Loucy (cell line): ENCODE data around the gene POLR2L.
A peak's percentile ranks its signal among the peaks of the same experiment; 100 is the strongest.

Experiments
- H2AFZ ChIP-seq: fragments of 200-600 bp; sonication (generic); 2 replicates; pipeline ENCODE4 v1.6.0; 2016; ENCODE audit warnings: antibody characterized with exemption, mild to moderate bottlenecking, low read length, moderate library complexity
- H3F3A ChIP-seq: fragments of 200-600 bp; 2 replicates; pipeline ENCODE4 v1.6.0; 2016; ENCODE audit warnings: antibody characterized with exemption, low read depth, mild to moderate bottlenecking
- H3K27me3 ChIP-seq: fragments of 200-600 bp; sonication (generic); 2 replicates; pipeline ENCODE4 v1.6.1; 2014; ENCODE audit warnings: low read length, mild to moderate bottlenecking; ENCODE audit not compliant: insufficient read depth, poor library complexity, severe bottlenecking
- H3K36me3 ChIP-seq: fragments of 200-600 bp; sonication (generic); 2 replicates; pipeline ENCODE4 v1.6.1; 2016; ENCODE audit warnings: low read length; ENCODE audit not compliant: insufficient read depth
- H3K4me1 ChIP-seq: fragments of 200-600 bp; sonication (generic); 2 replicates; pipeline ENCODE4 v1.5.1; 2014; ENCODE audit warnings: low read length, mild to moderate bottlenecking; ENCODE audit not compliant: insufficient read depth, poor library complexity, severe bottlenecking
- H3K4me2 ChIP-seq: fragments of 200-600 bp; sonication (generic); 2 replicates; pipeline ENCODE4 v1.6.0; 2014; ENCODE audit warnings: antibody characterized with exemption, low read length, low read depth, mild to moderate bottlenecking; ENCODE audit not compliant: poor library complexity, severe bottlenecking
- H3K4me3 ChIP-seq: fragments of 200-600 bp; sonication (generic); 2 replicates; pipeline ENCODE4 v1.5.1; 2014; ENCODE audit warnings: low read length, mild to moderate bottlenecking, mixed read lengths; ENCODE audit not compliant: poor library complexity, severe bottlenecking
- H3K79me2 ChIP-seq: fragments of 200-600 bp; sonication (generic); 2 replicates; pipeline ENCODE4 v1.6.1; 2014; ENCODE audit warnings: low read length; ENCODE audit not compliant: insufficient read depth
- H3K9ac ChIP-seq: fragments of 200-600 bp; sonication (generic); 2 replicates; pipeline ENCODE4 v1.6.0; 2014; ENCODE audit warnings: mild to moderate bottlenecking, low read depth, low read length, moderate library complexity; ENCODE audit not compliant: poor library complexity, severe bottlenecking
- H3K9me2 ChIP-seq: fragments of 200-600 bp; sonication (generic); replicated peaks from 2 replicates; pipeline ENCODE4 v1.6.1; 2016; ENCODE audit warnings: low read depth, low read length, mixed read lengths
- H3K9me3 ChIP-seq: fragments of 200-600 bp; sonication (generic); 2 replicates; pipeline ENCODE4 v1.6.1; 2014; ENCODE audit warnings: mild to moderate bottlenecking, antibody characterized with exemption, low read length, low read depth; ENCODE audit not compliant: insufficient read depth
- H4K20me1 ChIP-seq: fragments of 200-600 bp; sonication (generic); 2 replicates; pipeline ENCODE4 v1.6.0; 2014; ENCODE audit warnings: antibody characterized with exemption, low read length, mild to moderate bottlenecking; ENCODE audit not compliant: insufficient read depth, poor library complexity, severe bottlenecking
- CTCF ChIP-seq: fragments of 200-600 bp; sonication (generic); conservative IDR thresholded peaks from 2 replicates; pipeline ENCODE4 v1.5.1; 2014; ENCODE audit warnings: mild to moderate bottlenecking, antibody characterized with exemption, low read length
- EZH2phosphoT487 ChIP-seq: fragments of 200-600 bp; IDR thresholded peaks from 2 replicates; pipeline ENCODE4 v1.6.1; 2018; ENCODE audit warnings: antibody characterized with exemption, mild to moderate bottlenecking, moderate library complexity, borderline replicate concordance

The POLR2L gene

DNA sequence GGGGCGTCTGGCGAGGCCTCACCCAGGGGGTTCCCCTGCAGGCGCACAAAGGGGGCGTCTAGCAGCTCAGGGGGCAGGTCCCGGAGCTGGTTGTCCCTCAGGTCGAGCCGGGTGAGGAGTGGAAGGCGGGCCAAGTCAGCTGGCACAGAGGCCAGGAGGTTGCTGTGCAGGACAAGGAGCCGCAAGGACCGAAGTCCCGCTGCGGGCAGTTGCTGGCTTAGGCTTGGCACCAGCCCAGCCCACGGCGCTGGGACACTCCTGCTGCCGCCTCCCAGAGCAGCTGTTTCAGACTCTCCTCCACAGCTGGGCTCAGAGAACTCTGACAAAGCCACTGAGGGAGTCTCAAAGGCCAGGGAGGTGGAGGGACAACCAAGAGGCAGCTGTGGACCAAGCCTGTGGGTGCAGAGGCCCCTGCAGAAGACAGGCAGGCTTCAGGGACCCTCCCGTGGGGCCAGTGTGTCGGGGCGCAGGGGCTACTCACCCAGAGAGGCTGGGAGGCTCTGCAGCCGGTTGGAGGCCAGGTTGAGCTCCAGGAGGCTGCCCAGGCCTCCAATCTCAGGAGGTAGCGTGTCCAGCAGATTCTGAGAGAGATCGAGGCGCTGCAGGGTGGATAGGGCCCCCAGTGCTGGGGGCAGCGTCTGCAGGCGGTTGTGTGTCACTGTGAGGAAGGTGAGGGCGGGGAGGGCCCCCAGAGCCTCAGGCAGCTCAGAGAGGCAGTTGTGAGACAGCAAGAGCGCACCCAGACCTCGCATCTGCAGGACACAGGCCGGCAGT, 39.4 kb downstream of the POLR2L start:
- no peak overlapping the region for H3K4me3 ChIP-seq
- peak overlapping the region; percentile 100 for H3K4me2 ChIP-seq
- H4K20me1 ChIP-seq = peaks cover 7% of the 10 kb centered on the region
- peak overlapping the region; percentile 99 for H3K9ac ChIP-seq
- H2AFZ ChIP-seq = no peak overlapping the region
- no peaks in the 10 kb centered on the region for H3K9me2 ChIP-seq
- TF ChIP-seq EZH2phosphoT487 = no peak
- no peak for TF ChIP-seq CTCF
- H3K27me3 ChIP-seq = no peaks in the 10 kb centered on the region
- peaks cover 27% of the 10 kb centered on the region; the same call in 1 of the 2 replicates for H3K79me2 ChIP-seq
- H3K4me1 ChIP-seq = peaks cover 18% of the 10 kb centered on the region
- no peaks in the 10 kb centered on the region for H3K36me3 ChIP-seq
- H3K9me3 ChIP-seq = no peaks in the 10 kb centered on the region
- H3F3A ChIP-seq = no peaks in the 10 kb centered on the region; the same call in 1 of the 2 replicates

DNA sequence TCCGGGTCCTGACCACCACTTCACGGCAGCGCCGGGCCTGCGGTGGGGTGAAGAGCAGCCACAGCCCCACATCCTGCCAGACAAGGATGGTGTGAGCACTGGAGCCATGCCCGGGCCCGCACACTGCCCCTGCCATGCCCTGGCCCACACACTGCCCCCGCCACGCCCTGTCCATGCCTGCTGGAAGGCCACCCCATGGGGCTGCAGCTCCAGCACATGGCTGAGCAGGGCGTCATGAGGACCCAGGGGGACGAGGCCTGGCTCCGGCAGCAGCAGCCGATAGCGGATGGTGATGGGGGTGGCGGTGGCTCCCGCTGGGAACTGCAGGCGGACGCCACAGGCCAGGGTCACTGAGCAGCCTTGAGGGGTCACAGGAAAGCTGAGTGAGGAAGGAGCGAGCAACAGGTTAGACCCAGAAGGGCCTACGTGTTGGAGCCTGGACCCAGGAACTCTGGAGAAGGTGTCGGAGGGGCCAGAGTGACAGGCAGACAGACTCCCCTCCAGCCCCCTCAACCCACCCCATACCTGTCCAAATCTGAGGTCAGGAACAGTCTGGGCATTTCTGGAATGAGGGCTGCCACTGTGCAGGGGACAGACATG, 40.2 kb downstream of the POLR2L start:
- peaks cover 18% of the 10 kb centered on the region for H3K4me1 ChIP-seq
- no peaks in the 10 kb centered on the region; the same call in 1 of the 2 replicates for H3F3A ChIP-seq
- peaks cover 23% of the 10 kb centered on the region; the same call in 1 of the 2 replicates for H3K79me2 ChIP-seq
- TF ChIP-seq CTCF (no peak), EZH2phosphoT487 (no peak)
- peaks cover 7% of the 10 kb centered on the region for H4K20me1 ChIP-seq
- no peak overlapping the region for H2AFZ ChIP-seq
- no peak overlapping the region for H3K4me2 ChIP-seq
- H3K36me3 ChIP-seq = no peaks in the 10 kb centered on the region
- H3K9me3 ChIP-seq = no peaks in the 10 kb centered on the region
- no peak overlapping the region for H3K4me3 ChIP-seq
- H3K9ac ChIP-seq = no peak overlapping the region
- no peaks in the 10 kb centered on the region for H3K27me3 ChIP-seq
- no peaks in the 10 kb centered on the region for H3K9me2 ChIP-seq

GRCh38 chr11:801097-801780, 41.1 kb downstream of the POLR2L start:
- H3K36me3 ChIP-seq = no peaks in the 10 kb centered on the region
- H2AFZ ChIP-seq = no peak overlapping the region
- TF ChIP-seq EZH2phosphoT487 (no peak), CTCF (no peak)

More at GRCh38 chr11:801097-801780, 41.1 kb downstream of the POLR2L start:
- peaks cover 32% of the 10 kb centered on the region; the same call in 1 of the 2 replicates for H3K79me2 ChIP-seq
- peaks cover 16% of the 10 kb centered on the region for H4K20me1 ChIP-seq
- no peak overlapping the region for H3K4me3 ChIP-seq
- H3F3A ChIP-seq = peaks cover 3% of the 10 kb centered on the region; the same call in 1 of the 2 replicates
- H3K4me1 ChIP-seq = peaks cover 27% of the 10 kb centered on the region
- H3K9me2 ChIP-seq = no peaks in the 10 kb centered on the region
- H3K9me3 ChIP-seq = no peaks in the 10 kb centered on the region
- H3K4me2 ChIP-seq = no peak overlapping the region
- H3K9ac ChIP-seq = no peak overlapping the region
- H3K27me3 ChIP-seq = no peaks in the 10 kb centered on the region
